ENCODE results near the gene ADAM12.

Gene ADAM12

GRCh38 chr10:126212738-126213137, 175.5 kb downstream of the ADAM12 start:
- DNase-seq (ENCODE audit: low spot score) = no peak

GRCh38 chr10:126210051-126210651, 178.1 kb downstream of the ADAM12 start:
- no peak for DNase-seq (ENCODE audit: low spot score)

- DNase-seq (ENCODE audit: low spot score) = no peak
Measured at GRCh38 chr10:126209451-126209850, 178.8 kb downstream of the ADAM12 start.

- DNase-seq (ENCODE audit: low spot score) = no peak
Measured at GRCh38 chr10:126208726-126209302, 179.5 kb downstream of the ADAM12 start.

- no peak for DNase-seq (ENCODE audit: low spot score)
Measured at GRCh38 chr10:126207851-126208250, 180.4 kb downstream of the ADAM12 start.

- no peak for DNase-seq (ENCODE audit: low spot score)
Measured at GRCh38 chr10:126207313-126207771, 180.9 kb downstream of the ADAM12 start.

GRCh38 chr10:126205486-126206205, 182.6 kb downstream of the ADAM12 start:
- DNase-seq (ENCODE audit: low spot score) = no peak

GRCh38 chr10:126204320-126204719, 184.0 kb downstream of the ADAM12 start:
- no peak for DNase-seq (ENCODE audit: low spot score)

GRCh38 chr10:126203746-126204145, 184.5 kb downstream of the ADAM12 start:
- no peak for DNase-seq (ENCODE audit: low spot score)

- no peak for DNase-seq (ENCODE audit: low spot score)
Measured at GRCh38 chr10:126201603-126202002, 186.7 kb downstream of the ADAM12 start.

- no peak for DNase-seq (ENCODE audit: low spot score)
Measured at GRCh38 chr10:126199221-126199998, 188.9 kb downstream of the ADAM12 start.

GRCh38 chr10:126198681-126199080, 189.6 kb downstream of the ADAM12 start:
- no peak for DNase-seq (ENCODE audit: low spot score)

GRCh38 chr10:126197036-126197543, 191.2 kb downstream of the ADAM12 start:
- DNase-seq (ENCODE audit: low spot score) = no peak

- no peak for DNase-seq (ENCODE audit: low spot score)
Measured at GRCh38 chr10:126196281-126196680, 192.0 kb downstream of the ADAM12 start.

- no peak for DNase-seq (ENCODE audit: low spot score)
Measured at GRCh38 chr10:126191192-126191591, 197.1 kb downstream of the ADAM12 start.

GRCh38 chr10:126188679-126189200, 199.5 kb downstream of the ADAM12 start:
- no peak for DNase-seq (ENCODE audit: low spot score)

GRCh38 chr10:126187399-126187798, 200.9 kb downstream of the ADAM12 start:
- no peak for DNase-seq (ENCODE audit: low spot score)

- DNase-seq (ENCODE audit: low spot score) = no peak
Measured at GRCh38 chr10:126186766-126187165, 201.5 kb downstream of the ADAM12 start.

GRCh38 chr10:126185676-126186447, 202.4 kb downstream of the ADAM12 start:
- no peak for DNase-seq (ENCODE audit: low spot score)

- DNase-seq (ENCODE audit: low spot score) = no peak
Measured at GRCh38 chr10:126181626-126182025, 206.7 kb downstream of the ADAM12 start.

- DNase-seq (ENCODE audit: low spot score) = no peak
Measured at GRCh38 chr10:126179637-126180036, 208.6 kb downstream of the ADAM12 start.

Data from hematopoietic multipotent progenitor cell treated with erythropoietin and hydrocortisone succinate and interleukin-3 and kit ligand, for 17 days (in vitro differentiated cells).